ENCODE measurements around the gene WDR38.

DNA sequence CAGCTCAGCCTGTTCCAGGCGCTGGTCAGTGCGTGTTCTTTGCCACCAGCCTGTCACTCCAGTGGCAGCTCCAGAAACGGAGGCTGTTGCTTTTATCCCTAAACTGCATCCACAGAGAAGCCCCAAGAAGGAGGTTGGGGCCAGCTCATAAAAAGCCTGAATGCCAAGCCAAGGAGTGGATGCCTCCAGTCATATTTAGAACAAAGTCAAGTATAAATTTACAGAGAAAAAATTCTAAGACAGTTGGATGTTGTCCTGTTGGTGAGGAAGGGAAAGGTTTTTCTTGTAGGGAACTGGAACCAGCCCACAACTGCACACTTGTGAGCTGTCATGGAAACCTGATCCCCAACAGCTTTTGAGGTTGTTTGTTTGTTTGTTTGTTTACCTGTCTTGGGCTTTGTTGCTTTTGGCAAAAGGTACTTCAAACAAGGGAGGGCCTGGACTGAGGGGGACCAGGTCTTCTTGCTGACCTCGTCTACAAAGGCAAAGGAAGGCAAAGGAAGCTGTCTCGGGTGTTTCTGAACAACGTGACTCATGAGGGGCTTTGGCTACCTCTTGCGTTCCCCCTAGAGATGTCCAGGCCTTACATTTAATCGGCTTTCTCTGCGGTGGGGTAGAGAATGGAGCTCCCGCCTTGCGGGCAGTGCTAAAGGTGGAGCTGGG is 39.6 kb upstream of the WDR38 start:
- TF ChIP-seq YY1 (IDR thresholded peaks at IDR 0.05) (no peak), TAF1 (conservative IDR thresholded peaks at IDR 0.05) (no peak), RAD21 (IDR thresholded peaks at IDR 0.05) (no peak), GABPA (IDR thresholded peaks at IDR 0.05 in 1 of 2, conservative IDR thresholded peaks at IDR 0.05 in 1 of 2) (no peak)
- TF ChIP-seq, protein P1, sequence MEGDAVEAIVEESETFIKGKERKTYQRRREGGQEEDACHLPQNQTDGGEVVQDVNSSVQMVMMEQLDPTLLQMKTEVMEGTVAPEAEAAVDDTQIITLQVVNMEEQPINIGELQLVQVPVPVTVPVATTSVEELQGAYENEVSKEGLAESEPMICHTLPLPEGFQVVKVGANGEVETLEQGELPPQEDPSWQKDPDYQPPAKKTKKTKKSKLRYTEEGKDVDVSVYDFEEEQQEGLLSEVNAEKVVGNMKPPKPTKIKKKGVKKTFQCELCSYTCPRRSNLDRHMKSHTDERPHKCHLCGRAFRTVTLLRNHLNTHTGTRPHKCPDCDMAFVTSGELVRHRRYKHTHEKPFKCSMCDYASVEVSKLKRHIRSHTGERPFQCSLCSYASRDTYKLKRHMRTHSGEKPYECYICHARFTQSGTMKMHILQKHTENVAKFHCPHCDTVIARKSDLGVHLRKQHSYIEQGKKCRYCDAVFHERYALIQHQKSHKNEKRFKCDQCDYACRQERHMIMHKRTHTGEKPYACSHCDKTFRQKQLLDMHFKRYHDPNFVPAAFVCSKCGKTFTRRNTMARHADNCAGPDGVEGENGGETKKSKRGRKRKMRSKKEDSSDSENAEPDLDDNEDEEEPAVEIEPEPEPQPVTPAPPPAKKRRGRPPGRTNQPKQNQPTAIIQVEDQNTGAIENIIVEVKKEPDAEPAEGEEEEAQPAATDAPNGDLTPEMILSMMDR (IDR thresholded peaks at IDR 0.05; ENCODE audit: low read depth, low read length, missing input control), result no peak
- TF ChIP-seq, protein P2, sequence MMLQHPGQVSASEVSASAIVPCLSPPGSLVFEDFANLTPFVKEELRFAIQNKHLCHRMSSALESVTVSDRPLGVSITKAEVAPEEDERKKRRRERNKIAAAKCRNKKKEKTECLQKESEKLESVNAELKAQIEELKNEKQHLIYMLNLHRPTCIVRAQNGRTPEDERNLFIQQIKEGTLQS (IDR thresholded peaks at IDR 0.05), result no peak
- TF ChIP-seq, protein P3, sequence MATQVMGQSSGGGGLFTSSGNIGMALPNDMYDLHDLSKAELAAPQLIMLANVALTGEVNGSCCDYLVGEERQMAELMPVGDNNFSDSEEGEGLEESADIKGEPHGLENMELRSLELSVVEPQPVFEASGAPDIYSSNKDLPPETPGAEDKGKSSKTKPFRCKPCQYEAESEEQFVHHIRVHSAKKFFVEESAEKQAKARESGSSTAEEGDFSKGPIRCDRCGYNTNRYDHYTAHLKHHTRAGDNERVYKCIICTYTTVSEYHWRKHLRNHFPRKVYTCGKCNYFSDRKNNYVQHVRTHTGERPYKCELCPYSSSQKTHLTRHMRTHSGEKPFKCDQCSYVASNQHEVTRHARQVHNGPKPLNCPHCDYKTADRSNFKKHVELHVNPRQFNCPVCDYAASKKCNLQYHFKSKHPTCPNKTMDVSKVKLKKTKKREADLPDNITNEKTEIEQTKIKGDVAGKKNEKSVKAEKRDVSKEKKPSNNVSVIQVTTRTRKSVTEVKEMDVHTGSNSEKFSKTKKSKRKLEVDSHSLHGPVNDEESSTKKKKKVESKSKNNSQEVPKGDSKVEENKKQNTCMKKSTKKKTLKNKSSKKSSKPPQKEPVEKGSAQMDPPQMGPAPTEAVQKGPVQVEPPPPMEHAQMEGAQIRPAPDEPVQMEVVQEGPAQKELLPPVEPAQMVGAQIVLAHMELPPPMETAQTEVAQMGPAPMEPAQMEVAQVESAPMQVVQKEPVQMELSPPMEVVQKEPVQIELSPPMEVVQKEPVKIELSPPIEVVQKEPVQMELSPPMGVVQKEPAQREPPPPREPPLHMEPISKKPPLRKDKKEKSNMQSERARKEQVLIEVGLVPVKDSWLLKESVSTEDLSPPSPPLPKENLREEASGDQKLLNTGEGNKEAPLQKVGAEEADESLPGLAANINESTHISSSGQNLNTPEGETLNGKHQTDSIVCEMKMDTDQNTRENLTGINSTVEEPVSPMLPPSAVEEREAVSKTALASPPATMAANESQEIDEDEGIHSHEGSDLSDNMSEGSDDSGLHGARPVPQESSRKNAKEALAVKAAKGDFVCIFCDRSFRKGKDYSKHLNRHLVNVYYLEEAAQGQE (IDR thresholded peaks at IDR 0.05), result no peak

All from liver (tissue), 3 donors.